SKM-1 treated with dmso at 0.1 percent for 144 hours (cell line): ENCODE data around the gene TEFM.
A peak's percentile ranks its signal among the peaks of the same experiment; 100 is the strongest.
"Not testable (repeated sequence)": the region's sequence is repeated elsewhere in the genome, so short reads cannot be mapped to it uniquely, and the experiment has no call there.

ENCODE experiments used
- DNase-seq: peaks from one replicate; lab custom pipeline; 2025; ENCODE audit not compliant: unreplicated experiment; lab: John Stamatoyannopoulos, UW

The TEFM gene, protein sequence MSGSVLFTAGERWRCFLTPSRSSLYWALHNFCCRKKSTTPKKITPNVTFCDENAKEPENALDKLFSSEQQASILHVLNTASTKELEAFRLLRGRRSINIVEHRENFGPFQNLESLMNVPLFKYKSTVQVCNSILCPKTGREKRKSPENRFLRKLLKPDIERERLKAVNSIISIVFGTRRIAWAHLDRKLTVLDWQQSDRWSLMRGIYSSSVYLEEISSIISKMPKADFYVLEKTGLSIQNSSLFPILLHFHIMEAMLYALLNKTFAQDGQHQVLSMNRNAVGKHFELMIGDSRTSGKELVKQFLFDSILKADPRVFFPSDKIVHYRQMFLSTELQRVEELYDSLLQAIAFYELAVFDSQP

DNA sequence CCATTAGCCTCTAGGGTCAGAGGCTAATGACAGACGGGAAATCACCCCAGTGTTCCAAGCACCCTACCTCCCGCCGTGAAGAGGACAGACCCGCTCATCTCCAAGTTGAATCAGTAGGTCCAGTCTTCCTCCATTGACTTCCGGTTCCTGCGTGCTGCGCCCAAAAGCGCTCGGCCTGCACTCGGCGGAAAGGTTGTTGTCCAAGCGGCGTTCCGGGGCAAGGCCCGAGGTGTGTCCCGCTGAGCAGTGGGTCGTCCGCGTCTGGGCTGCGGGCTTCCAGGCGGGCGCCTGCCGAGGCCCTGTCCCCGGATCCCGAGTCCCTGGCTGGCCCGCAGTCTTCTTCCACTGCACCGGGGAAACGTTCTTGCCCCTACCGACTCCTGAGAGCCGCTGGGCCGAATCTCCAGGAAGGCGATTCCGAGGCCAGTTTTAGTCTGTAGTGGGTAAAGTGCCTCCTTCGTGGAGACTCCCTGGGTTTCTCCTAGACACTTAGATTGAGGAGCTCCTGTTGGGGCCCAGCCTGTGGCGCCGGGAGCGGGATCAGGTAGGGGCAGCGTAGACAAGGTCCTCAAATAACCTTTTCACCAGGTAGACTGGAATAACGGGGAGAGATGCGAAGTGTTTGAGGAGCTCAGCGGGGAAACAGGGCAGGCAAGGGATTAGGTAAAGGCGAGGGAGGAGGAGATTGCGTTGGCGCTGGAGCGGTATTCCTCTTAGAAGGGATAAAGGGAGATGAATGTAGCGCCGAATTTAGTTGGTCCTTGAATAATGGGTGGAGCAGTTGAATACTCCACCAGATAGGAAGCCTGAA, at the start of gene TEFM:
Gene TEFM, minus strand, starts transcription at position 138 of the 811 bp plus-strand sequence. Its CDS starts 40 bp downstream, at position 98.
- DNase-seq = peak; percentile 88

DNA sequence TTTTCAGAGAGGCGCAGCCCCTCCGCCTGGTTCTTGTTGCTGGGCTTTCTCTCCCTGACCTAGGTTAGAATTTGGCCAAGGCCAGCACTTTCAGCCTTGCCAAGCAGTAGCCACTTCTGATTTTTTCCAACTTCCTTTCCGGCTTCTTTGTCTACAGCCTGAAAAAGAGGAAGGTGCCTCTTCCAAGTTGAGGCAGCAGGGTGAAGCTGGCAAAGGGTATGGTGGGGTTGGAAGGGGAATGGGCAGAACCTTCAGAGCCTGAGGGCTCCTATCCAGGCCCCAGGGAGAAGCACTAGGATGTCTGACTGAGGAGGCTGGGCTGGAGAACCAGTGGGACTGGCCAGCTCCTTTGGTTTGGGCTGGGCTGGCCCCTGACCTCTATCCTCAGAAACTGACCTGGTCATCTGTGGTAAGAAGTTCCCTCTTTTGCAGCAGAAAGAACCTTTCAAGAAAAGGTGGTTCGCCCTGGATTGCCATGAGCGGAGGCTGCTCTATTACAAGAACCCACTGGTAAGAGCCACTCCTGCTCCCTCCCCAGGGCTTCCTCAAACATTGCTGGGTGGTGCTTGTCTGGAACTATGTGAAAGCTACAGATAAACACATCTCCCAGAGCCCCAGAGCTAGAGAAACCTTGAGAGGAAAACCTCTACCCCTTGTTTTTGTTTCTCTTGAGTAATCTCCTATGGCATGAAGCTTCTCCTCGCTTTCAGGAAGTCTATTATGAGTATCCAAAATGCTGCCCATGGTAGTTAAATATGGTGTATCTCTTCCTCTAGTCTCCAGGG, 48.2 kb upstream of the TEFM start:
- DNase-seq = peak; percentile 72

DNA sequence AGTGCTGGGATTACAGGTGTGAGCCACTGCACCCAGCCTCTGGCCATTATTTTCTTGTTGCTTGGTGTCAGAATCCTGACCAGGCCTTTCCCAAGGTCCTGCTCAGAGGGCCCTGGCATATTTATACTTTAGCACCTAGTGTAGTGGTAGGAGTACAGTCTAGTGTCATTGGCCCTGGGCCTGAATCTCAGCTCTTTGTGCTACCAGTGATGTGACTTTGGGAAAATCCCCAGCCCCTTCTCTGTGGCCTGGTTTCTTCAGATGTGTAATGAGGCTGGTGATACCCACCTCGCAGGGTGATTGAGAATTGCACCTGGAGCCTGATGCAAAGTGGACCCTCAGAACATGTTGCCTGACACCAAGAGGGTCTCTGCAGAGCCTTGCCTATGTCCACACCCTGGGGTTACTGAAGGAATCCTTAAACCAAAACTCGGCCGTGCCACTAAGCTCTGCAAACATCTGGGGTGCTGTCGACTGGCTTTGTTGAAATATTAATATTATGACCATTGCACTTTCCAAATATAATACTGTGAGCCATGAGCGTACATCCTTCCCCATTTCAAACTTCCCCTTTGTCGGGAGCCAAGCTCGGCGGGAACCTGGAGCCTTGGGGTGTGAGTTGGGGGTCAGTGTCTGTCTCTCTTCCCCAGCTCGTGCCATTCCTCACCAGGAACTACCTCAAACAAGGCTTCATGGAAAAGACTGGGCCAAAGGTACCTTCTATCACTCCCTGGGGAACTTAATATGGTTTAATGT, 46.8 kb upstream of the TEFM start:
- peak; percentile 69 for DNase-seq

DNA sequence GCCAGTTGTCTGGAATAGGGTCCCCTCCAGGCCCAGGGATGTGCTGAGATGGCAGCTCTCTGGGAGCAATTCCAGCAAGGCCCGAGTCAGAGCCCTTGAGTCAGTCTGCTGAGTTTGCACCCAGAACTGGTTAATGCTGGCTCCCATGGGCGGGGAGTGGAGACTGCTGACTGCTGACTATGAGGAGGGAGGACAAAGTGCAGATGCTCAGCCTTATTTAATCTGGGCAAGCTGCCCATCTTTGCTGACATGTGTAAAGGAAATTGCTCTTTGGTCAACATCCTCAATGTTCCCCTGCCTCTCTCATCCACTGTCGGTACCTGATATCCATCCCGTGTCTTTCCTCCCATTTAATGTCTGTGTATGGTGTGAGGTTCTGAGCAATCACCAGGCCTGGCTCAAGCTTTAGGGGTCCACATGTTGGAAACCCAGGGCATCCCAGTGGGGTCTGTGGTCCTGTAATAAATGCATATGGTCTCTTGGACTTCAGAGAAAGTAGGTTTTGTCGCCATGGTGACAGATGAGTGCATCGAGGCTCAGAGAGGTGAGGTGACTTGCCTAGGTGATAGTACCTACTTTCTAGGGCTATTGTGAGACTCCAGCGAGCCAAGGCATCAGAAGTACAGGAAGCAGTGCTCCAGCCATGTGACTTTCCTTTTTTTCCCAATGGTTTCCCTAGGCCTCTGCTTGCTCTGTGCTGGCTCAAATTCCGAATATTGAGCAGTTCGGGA, 44.8 kb upstream of the TEFM start:
- no peak for DNase-seq

DNA sequence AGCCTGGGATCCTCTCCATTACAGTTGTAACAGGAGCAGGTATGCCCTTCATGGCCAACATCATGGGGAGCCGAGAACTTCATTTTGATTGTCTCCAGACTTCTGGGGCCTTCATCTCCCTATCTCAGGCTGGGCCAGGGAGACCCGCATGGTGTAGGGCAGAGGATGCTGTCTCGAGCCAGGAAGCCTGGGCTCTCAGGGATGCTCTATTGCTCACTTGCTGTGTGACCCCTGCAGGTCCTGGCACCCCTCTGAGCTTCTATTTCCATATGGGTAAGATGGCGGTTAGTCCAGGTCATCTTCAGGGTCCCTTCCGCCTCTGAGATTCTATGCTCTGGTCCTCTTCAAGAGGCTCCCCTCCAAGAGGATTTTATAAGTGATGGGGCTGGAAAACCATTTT, 44.2 kb upstream of the TEFM start:
- DNase-seq = no peak

DNA sequence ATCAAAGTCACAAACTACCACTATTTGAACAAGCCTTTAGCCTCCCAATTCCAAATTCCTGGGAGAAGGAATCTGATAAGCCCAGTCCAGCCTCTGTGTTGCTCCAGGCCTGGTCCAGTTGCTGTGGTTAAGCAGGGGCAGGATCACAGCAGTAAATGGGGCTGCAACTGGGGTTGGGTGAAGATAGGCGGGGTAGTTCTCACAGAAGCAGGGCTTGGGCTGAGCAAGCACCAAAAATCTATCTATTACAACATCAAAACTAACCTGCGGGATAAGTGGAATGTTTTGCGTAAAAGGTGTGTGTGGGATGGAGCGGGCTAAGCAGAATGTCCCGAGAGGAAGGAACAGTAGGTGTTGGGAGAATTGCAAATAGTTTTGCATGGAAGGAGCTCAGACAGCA, 41.8 kb upstream of the TEFM start:
- no peak for DNase-seq

DNA sequence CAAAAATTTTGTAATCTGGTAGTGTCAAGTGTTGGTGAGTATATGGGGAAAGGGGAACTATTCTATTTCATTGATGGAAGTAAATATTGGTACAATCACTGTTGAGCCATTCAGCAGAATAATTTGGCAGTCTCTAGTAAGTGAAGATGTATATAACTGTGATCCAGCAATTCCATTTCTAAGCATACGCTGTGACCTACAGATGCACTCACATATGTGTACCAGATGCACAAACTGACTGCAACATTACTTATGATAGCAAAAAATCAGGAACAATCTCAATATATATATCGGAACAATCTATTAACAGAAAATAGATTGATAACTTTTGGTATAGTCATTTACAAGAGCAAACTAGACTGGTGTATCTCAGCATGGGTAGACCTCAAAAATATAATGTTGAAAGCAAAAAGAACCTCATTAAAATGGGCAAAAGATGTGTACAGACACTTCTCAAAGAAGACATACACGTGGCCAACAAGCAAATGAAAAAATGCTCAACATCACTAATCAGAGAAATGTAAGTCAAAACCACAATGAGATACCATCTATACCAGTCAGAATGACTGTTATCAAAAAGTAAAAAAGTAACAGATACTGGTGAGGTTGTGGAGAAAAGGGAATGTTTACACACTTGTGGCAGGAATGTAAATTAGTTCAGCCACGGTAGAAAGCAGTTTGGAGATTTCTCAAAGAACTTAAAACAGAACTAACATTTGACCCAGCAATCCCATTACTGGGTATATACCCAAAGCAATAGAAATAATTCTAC, 36.5 kb upstream of the TEFM start:
- DNase-seq = no peak

DNA sequence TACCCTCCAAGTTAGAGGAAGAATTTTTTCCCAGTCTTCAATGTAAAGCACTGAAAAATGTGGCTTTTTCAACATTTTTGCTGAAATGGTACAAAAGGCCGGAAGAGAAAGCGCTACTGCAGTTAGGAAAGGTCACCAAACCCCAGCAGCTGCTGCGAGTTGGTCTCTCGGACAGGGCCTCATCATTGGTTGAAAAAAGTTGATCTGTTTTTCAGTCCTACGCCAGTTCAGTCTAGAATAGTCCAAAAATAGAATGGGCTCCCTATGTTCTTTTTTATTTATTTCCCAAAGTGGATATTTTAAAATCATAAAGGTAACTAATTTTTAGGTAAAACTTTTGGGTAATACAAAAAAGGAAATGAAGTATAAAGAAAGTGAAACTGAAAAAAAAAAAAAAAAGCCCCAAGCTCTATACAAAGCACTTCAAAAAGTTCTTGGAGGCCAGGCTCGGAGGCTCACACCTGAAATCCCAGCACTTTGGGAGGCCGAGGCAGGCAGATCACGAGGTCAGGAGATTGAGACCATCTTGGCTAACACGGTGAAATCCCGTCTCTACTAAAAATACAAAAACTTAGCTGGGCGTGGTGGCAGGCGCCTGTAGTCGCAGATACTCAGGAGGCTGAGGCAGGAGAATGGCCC, 33.1 kb upstream of the TEFM start:
- DNase-seq = no peak

DNA sequence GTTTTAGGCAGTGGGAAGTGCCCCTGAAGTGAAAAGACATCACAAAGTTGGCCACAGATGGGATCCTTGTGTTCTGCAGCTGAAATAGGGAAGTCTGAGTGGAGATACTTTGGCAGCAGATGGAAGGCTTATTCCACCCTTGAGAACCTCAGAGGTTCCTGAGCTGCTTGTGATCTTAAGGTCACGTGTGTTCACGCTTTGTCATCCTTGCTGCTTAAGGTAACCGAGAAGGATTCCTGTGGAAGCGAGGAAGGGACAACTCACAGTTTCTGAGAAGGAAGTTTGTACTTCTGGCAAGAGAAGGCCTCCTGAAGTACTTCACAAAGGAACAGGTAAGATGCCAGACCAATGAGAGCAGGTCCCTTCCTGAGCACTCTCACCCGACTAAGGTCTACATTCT, 27.9 kb upstream of the TEFM start:
- DNase-seq = no peak

DNA sequence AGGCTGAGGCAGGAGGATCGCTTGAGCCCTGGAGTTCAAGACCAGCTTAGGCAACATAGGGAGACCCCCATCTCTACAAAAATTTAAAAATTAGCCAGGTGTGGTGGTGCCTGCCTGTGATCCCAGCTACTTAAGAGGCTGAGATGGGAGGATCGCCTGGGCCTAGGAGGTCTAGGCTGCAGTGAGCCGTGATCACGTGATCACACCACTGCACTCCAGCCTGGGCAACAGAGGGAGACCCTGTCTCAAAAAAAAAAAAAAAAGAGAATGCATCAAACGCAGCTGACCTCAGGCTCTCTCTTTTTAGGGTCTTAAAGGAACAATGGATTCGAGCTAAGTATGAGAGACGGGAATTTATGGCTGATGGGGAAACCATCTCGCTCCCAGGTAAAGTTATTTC, 25.5 kb upstream of the TEFM start:
- DNase-seq = not testable (repeated sequence)

DNA sequence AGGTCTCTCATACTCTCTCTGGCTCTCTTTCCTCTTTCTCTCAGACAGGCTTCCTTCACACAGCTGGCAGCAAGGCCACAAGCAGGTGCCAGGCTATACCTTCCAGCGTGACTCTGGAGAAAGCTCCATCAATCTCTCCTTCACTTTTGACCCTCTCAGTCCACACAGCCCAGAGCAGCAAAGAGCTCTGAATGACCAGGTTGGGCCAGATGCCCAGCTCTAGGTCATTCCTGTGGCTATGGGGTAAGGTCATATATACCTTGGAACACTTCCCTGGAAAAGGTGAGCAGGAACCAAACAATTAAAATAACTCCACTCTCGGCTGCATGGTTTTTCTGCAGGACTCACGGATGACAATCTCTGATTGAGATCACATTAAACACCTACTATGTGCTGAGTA, 24.5 kb upstream of the TEFM start:
- DNase-seq = no peak

DNA sequence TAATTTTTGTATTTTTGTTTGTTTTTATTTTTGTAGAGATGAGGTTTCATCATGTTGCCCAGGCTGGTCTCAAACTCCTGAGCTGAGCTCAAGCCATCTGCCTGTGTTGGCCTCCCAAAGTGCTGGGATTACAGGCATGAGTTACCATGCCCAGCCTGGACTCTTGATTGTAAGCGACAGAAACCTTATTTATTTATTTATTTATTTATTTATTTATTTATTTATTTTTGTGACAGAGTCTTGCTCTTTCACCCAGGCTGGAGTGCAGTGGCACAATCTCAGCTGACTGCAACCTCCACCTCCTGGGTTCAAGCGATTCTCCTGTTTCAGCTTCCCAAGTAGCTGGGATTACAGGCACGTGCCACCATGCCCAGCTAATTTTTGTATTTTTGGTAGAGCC, 23.8 kb upstream of the TEFM start:
- DNase-seq = not testable (repeated sequence)

DNA sequence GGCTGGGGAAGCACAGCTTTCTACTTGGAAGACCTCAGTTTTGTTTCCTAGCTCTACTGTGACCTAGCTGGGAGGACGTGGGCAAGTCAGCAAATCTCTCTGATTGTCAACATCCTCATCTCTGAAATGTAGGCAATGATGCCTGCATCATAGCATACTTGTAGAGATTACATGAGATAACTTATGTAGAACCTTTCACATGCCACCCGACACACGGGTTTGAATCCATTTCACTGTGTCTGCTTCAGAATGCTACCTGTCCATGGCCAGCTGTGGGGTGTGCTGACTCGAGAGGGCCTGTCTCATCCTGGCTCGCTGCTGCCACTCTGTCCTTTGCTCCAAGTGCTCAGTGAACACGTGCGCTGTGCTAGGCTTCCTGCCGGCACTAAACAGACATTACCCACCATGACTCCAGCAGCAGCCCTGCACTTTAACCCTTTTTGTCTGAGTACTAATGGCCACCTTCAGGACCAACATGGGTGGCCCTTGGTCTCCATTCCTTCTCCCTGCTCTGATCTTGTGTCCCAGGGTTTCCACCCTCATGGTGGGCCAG, 23.1 kb upstream of the TEFM start:
- DNase-seq = no peak

DNA sequence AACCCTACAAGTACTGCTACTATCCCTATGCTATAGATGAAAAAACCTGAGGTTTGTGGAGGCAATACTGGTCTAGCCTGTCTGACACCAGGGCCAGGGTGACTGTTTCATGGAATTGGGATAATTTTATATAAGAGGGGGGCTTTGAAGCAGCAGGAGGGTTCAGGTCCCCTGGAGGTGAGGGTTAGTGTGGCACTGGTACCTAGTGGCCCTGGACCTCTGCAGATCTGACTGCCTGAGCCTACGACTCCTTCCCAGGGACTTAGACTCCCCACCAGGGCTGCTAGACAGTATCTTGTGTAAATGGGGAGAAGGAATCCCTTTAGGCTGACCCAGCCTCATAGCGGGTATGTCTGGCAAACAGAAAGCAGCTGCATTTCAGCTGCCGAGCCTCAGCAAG, 22.5 kb upstream of the TEFM start:
- DNase-seq = no peak

DNA sequence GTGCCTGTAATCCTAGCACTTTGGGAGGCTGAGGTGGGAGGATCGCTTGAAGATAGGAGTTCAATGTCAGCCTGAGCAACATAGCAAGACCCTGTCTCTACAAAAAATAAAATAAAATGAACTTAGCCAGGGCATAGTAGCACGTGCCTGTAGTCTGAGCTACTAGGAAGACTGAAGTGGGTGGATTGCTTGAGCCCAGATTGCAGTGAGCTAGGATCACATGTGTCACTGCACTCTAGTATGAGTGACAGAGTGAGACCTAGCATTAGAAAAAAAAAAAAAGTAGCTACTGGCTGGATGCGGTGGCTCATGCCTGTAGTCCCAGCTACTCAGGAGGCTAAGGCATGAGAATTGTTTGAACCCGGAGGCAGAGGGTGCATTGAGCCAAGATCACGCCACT, 21.7 kb upstream of the TEFM start:
- DNase-seq = no peak

DNA sequence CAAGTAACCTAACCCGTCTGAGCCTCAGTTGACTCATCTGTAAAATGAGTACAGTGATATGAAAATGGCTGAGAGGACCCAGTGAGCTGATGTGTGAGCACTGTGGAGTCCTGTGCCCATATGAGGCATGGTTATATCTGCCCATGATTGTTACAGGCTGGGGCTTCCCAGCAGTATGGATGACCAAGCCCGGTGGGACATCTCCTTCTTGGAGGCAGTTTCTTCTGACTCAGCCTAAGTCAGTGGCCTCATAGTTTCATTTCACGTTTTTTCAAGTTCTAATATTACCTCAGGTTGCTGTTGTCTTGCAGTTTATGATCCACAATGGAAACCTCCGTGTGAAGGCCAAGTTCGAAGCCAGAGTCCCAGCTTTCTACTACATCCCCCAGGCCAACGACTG, 20.5 kb upstream of the TEFM start:
- DNase-seq = no peak

DNA sequence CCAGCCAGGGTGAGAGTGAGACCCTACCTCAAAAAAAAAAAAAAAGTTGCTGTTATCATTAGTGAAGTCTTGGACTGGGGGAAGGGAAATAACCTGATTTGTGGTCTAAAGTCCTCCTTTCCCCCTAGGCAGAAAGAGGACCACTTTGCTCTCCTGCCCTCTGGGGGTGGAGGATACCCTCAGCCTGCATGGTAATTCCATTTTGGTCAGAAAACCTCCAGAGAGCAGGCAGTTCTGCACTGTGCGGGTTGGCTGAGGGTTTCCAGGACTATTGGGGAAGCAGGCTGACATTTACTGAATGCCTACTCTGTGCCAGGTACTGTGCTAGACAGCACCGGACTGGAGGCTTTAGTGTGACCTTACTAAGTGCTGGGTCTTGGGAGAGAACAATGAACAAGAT, 18.3 kb upstream of the TEFM start:
- no peak for DNase-seq

DNA sequence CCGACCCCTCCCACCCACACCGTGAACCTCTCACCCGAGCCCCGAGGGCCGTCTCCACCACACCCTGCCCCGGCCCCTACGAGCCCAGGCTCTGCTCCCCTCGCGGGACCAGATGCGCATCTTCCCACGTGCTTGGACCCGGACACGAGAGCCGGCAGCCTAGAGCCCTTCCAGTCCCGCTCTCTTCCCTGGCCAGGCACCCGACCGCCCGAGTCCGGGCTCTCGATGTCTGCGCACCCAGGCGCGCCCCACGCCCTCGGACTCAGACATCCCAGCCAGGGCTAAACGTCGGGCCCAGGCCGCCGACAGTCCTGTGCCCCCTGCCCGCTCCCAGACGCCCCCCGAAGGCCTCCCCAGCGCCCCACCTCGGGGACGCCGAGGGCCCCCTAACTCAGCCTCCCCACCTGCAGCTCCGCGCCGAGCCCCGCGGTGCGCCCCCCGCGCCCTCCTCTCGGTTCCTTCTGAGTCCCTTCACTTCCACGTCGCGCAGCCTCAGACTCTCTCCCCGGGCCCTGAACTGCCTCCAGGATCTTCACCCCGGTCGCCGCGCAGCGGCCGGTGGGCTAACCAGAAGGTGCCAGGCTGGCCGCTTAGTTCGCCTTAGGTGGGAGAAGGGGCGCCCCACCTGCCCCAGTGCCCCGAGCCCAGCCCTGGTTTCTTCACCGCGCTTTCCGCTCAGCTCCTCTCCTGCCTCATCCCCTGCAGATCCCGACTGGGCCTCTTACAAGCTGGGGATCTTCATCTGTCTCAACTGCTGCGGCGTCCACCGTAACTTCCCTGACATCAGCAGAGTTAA, 16.4 kb upstream of the TEFM start:
- DNase-seq = no peak
